GM23248 (cell line): ENCODE results near the gene SMNDC1. TPM values are rescaled to one million over a fixed set of nuclear protein-coding genes. Genes with fewer than 3 reads are reported as not detected.

ENCODE experiments used
- DNase-seq: peaks from one replicate; pipeline ENCODE4 v3.0.0-alpha.2; 2015
- H2AFZ ChIP-seq: fragments of 200-600 bp; sonication (generic); 2 replicates; pipeline ENCODE4 v1.6.1; 2016; ENCODE audit warnings: antibody characterized with exemption
- H3F3A ChIP-seq: fragments of 200-600 bp; sonication (generic); 2 replicates; pipeline ENCODE4 v1.6.1; 2016; ENCODE audit warnings: mild to moderate bottlenecking, antibody characterized with exemption, mixed run types; ENCODE audit not compliant: insufficient read depth
- H3K27ac ChIP-seq: fragments of 200-600 bp; sonication (generic); 2 replicates; pipeline ENCODE4 v1.5.1; 2016; ENCODE audit warnings: mild to moderate bottlenecking
- H3K27me3 ChIP-seq: fragments of 200-600 bp; sonication (generic); replicated peaks from 2 replicates; pipeline ENCODE4 v1.6.1; 2016; ENCODE audit warnings: mild to moderate bottlenecking; ENCODE audit not compliant: insufficient read depth
- H3K36me3 ChIP-seq: fragments of 200-600 bp; sonication (generic); 2 replicates; pipeline ENCODE4 v1.6.1; 2016; ENCODE audit warnings: low read depth, mild to moderate bottlenecking
- H3K4me1 ChIP-seq: fragments of 200-600 bp; sonication (generic); 2 replicates; pipeline ENCODE4 v1.6.1; 2016; ENCODE audit warnings: mild to moderate bottlenecking; ENCODE audit not compliant: insufficient read depth
- H3K4me2 ChIP-seq: fragments of 200-600 bp; sonication (generic); one replicate; pipeline ENCODE4 v1.6.1; 2016; ENCODE audit warnings: mild to moderate bottlenecking; ENCODE audit not compliant: unreplicated experiment
- H3K4me3 ChIP-seq: fragments of 200-600 bp; sonication (generic); 2 replicates; pipeline ENCODE4 v1.5.1; 2016; ENCODE audit warnings: mild to moderate bottlenecking
- H3K79me2 ChIP-seq: fragments of 200-600 bp; sonication (generic); 2 replicates; pipeline ENCODE4 v1.6.1; 2016; ENCODE audit warnings: mild to moderate bottlenecking; ENCODE audit not compliant: insufficient read depth
- H3K9ac ChIP-seq: fragments of 200-600 bp; sonication (generic); 2 replicates; pipeline ENCODE4 v1.6.1; 2016; ENCODE audit warnings: mild to moderate bottlenecking
- H3K9me2 ChIP-seq: fragments of 200-600 bp; sonication (generic); 2 replicates; pipeline ENCODE4 v1.6.1; 2016; ENCODE audit warnings: mixed run types, mild to moderate bottlenecking, moderate library complexity; ENCODE audit not compliant: insufficient read depth
- H3K9me3 ChIP-seq: fragments of 200-600 bp; sonication (generic); one replicate; pipeline ENCODE4 v1.6.1; 2017; ENCODE audit warnings: low read depth
- H4K20me1 ChIP-seq: fragments of 200-600 bp; sonication (generic); 2 replicates; pipeline ENCODE4 v1.6.0; 2016; ENCODE audit not compliant: insufficient read depth
- EZH2 ChIP-seq: fragments of 200-600 bp; sonication (generic); IDR thresholded peaks from 2 replicates; pipeline ENCODE4 v1.6.1; 2018; ENCODE audit warnings: antibody characterized with exemption, mild to moderate bottlenecking; ENCODE audit not compliant: insufficient read depth, poor library complexity, severe bottlenecking
- EZH2phosphoT487 ChIP-seq: fragments of 200-600 bp; sonication (generic); IDR thresholded peaks from 2 replicates; pipeline ENCODE4 v1.6.1; 2018; ENCODE audit warnings: antibody characterized with exemption, moderate library complexity, mild to moderate bottlenecking, low read depth; ENCODE audit not compliant: insufficient read depth
- WGBS, 2 experiments: methylation state at CpG; one replicate each; pipeline ENCODE4 v1.1.6; 2015 to 2017; ENCODE audit warnings: low lambda C conversion rate in 2 of 2, low coverage in 1 of 2; ENCODE audit errors: missing lambda C conversion rate in 2 of 2; 5-methylcytosine and 5-hydroxymethylcytosine counted together
- in situ Hi-C: fragments of 300-500 bp; cut with MboI; formaldehyde crosslinking; loops from 2 replicates; pipeline ENCODE4 v1.15.0; 2020
- polyA plus RNA-seq: library from polyadenylated mRNA; unstranded; fragments of >200 nt; fragmentation: Nextera tagmentation; extraction: Ambion mirVana; gene quantifications from 2 replicates; pipeline ENCODE4 v1.2.1, GENCODE V29; 2016
- total RNA-seq: library from RNA; depleted of rRNA; stranded (reverse); fragments of >200 nt; shearing (Covaris generic); gene quantifications from 2 replicates; pipeline ENCODE4 v1.2.3, GENCODE V29; 2014

Gene SMNDC1
- total and polyA plus RNA-seq, 2 experiments from 2014 or later = 5.3 to 21.6 TPM

GRCh38 chr10:110269374-110270318, 35.1 kb downstream of the SMNDC1 start:
- no peaks in the 10 kb centered on the region for H3K9me3 ChIP-seq
- no peaks in the 10 kb centered on the region for H4K20me1 ChIP-seq
- H3K79me2 ChIP-seq = no peaks in the 10 kb centered on the region; the same call in 1 of the 2 replicates
- no peaks in the 10 kb centered on the region for H3K36me3 ChIP-seq
- no peaks in the 10 kb centered on the region for H3K9me2 ChIP-seq
- no peak overlapping the region for H3K9ac ChIP-seq
- peaks cover 9% of the 10 kb centered on the region; the same call in 1 of the 2 replicates for H3K4me1 ChIP-seq
- H3K27me3 ChIP-seq = no peaks in the 10 kb centered on the region
- peak; percentile 27 for DNase-seq
- no peak overlapping the region for H3K27ac ChIP-seq
- in situ Hi-C loops = no loop called here
- H2AFZ ChIP-seq = peak overlapping the region; percentile 53
- H3F3A ChIP-seq = no peaks in the 10 kb centered on the region
- no peak for TF ChIP-seq EZH2phosphoT487
- TF ChIP-seq EZH2 = no peak
- H3K4me2 ChIP-seq = peak overlapping the region; percentile 22
- H3K4me3 ChIP-seq = peak overlapping the region; percentile 48
- 33 to 37% methylated on average over 4 of the region's 4 CpGs for WGBS, 2 experiments

- 56 to 65% methylated on average over 2 of the region's 2 CpGs for WGBS, 2 experiments
- Histone ChIP-seq H3K4me3 (no peak overlapping the region), H3K4me1 (peaks cover 9% of the 10 kb centered on the region; the same call in 1 of the 2 replicates), H3K4me2 (peak overlapping the region; percentile 22), H3K79me2 (no peaks in the 10 kb centered on the region; the same call in 1 of the 2 replicates), H4K20me1 (no peaks in the 10 kb centered on the region), H3K9me2 (no peaks in the 10 kb centered on the region), H2AFZ (peak overlapping the region; percentile 53), H3K9me3 (no peaks in the 10 kb centered on the region), H3K27ac (no peak overlapping the region), H3K36me3 (no peaks in the 10 kb centered on the region), H3F3A (no peaks in the 10 kb centered on the region), H3K27me3 (no peaks in the 10 kb centered on the region), H3K9ac (no peak overlapping the region)
- TF ChIP-seq EZH2 = no peak
- TF ChIP-seq EZH2phosphoT487 = no peak
- no peak for DNase-seq
- in situ Hi-C loops = no loop called here
These were observed 35.7 kb downstream of the SMNDC1 start for GRCh38 chr10:110268971-110269370.

- no peak overlapping the region for H3K9ac ChIP-seq
- H3K27ac ChIP-seq = no peak overlapping the region
- in situ Hi-C loops = no loop called here
- H3F3A ChIP-seq = no peaks in the 10 kb centered on the region
- H3K4me1 ChIP-seq = peaks cover 9% of the 10 kb centered on the region; the same call in 1 of the 2 replicates
- no peak for DNase-seq
- H3K4me2 ChIP-seq = no peak overlapping the region
- H4K20me1 ChIP-seq = 0 out of 2 replicates have a peak, but pooled peaks cover under 1% of the 10 kb centered on the region
- no peak overlapping the region for H2AFZ ChIP-seq
- H3K79me2 ChIP-seq = no peaks in the 10 kb centered on the region; the same call in 1 of the 2 replicates
- no peaks in the 10 kb centered on the region for H3K36me3 ChIP-seq
- TF ChIP-seq EZH2phosphoT487 = no peak
- TF ChIP-seq EZH2 = no peak
- H3K4me3 ChIP-seq = no peak overlapping the region
- no peaks in the 10 kb centered on the region for H3K9me2 ChIP-seq
- no peaks in the 10 kb centered on the region for H3K9me3 ChIP-seq
- H3K27me3 ChIP-seq = no peaks in the 10 kb centered on the region
These were observed 36.3 kb downstream of the SMNDC1 start for GRCh38 chr10:110268442-110268841.

- 0 out of 2 replicates have a peak, but pooled peaks cover 6% of the 10 kb centered on the region for H3K4me1 ChIP-seq
- DNase-seq = no peak
- H3K9me2 ChIP-seq = no peaks in the 10 kb centered on the region
- 0 out of 2 replicates have a peak, but pooled peaks cover 4% of the 10 kb centered on the region for H3F3A ChIP-seq
- H3K36me3 ChIP-seq = no peaks in the 10 kb centered on the region
- in situ Hi-C loops = no loop called here
- H3K9ac ChIP-seq = no peak overlapping the region
- H3K4me2 ChIP-seq = no peak overlapping the region
- no peak overlapping the region for H2AFZ ChIP-seq
- no peak for TF ChIP-seq EZH2
- no peak for TF ChIP-seq EZH2phosphoT487
- WGBS, 2 experiments = 17 to 32% methylated on average over 1 of the region's 1 CpG
- H3K27ac ChIP-seq = no peak overlapping the region
- H3K9me3 ChIP-seq = no peaks in the 10 kb centered on the region
- no peaks in the 10 kb centered on the region; the same call in 1 of the 2 replicates for H3K79me2 ChIP-seq
- H3K27me3 ChIP-seq = no peaks in the 10 kb centered on the region
- H3K4me3 ChIP-seq = no peak overlapping the region
- 0 out of 2 replicates have a peak, but pooled peaks cover 4% of the 10 kb centered on the region for H4K20me1 ChIP-seq
These were observed 37.4 kb downstream of the SMNDC1 start for GRCh38 chr10:110267276-110267675.
